ENCODE results near the gene ECD. TPM values are rescaled to one million over a fixed set of nuclear protein-coding genes. Genes with fewer than 3 reads are reported as not detected.

Gene ECD
- polyA plus RNA-seq, 2 of the 4 experiments (the other 2 are of a cell fraction), result 26.5 to 53.6 TPM

DNA sequence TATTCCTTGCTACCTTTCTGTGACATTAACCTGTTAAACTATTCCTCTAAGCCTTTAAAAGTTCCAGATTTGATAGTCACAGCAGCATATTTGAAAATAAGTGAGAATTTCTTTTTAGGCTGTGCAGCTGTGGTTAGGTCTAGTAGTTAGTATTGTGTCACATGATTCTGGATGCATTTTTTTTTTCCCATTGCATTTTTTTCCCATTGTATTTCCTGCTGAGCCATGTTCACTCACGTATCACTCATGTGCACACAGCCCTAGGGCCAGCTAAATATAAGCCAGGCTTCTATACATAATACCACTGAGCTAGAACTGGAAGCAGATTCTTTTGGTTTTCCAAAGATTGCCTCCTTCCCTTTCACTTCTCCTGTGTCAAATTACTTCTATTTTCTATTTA, 41.9 kb upstream of the ECD start:
- H3K4me1 ChIP-seq, result peaks cover 7% of the 10 kb centered on the region; the same call in 2 of the 3 replicates
- FAIRE-seq, result no peak
- DNase-seq (ENCODE audit: low read depth in 1 of 2, low spot score in 1 of 2), result no peak
- no peak overlapping the region for H3K4me2 ChIP-seq
- H3K27ac ChIP-seq, result no peak overlapping the region
- POLR2A ChIA-PET, result no interaction called here
- H3K9me3 ChIP-seq, result peaks cover 8% of the 10 kb centered on the region; the same call in 1 of the 3 replicates
- WGBS (ENCODE audit: missing lambda C conversion rate), result 44% methylated on average over 1 of the region's 1 CpG
- CTCF ChIA-PET, result interaction anchor here (0.6 to 1.7 kb wide), 2 partner anchors 9 to 16 kb away, joined by 4 to 6 read pairs; no protein-coding TSS in a partner anchor
- no peak overlapping the region for H3K4me3 ChIP-seq
- no peak for ATAC-seq
- TF ChIP-seq KDM5A (IDR thresholded peaks at IDR 0.05) (no peak), POLR2AphosphoS2 (conservative IDR thresholded peaks at IDR 0.05; ENCODE audit: low read length) (no peak), NR3C1 (IDR thresholded peaks at IDR 0.05) (no peak), CEBPB (IDR thresholded peaks at IDR 0.05) (no peak), FOXS1 (CRISPR knock-in tag; IDR thresholded peaks at IDR 0.05) (no peak), HOXB13 (CRISPR knock-in tag; IDR thresholded peaks at IDR 0.05; ENCODE audit: low read depth) (no peak), NPAS2 (CRISPR knock-in tag; IDR thresholded peaks at IDR 0.05; ENCODE audit: borderline replicate concordance) (no peak), CBX8 (IDR thresholded peaks at IDR 0.05) (no peak), PHF8 (IDR thresholded peaks at IDR 0.05; ENCODE audit: borderline replicate concordance, low read depth) (no peak), RFX5 (IDR thresholded peaks at IDR 0.05) (no peak), ZNF302 (CRISPR knock-in tag; IDR thresholded peaks at IDR 0.05) (no peak), EP300 (IDR thresholded peaks at IDR 0.05) (no peak)
- TF ChIP-seq, protein P1, sequence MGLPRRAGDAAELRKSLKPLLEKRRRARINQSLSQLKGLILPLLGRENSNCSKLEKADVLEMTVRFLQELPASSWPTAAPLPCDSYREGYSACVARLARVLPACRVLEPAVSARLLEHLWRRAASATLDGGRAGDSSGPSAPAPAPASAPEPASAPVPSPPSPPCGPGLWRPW (IDR thresholded peaks at IDR 0.05), result no peak
- TF ChIP-seq, protein P2, sequence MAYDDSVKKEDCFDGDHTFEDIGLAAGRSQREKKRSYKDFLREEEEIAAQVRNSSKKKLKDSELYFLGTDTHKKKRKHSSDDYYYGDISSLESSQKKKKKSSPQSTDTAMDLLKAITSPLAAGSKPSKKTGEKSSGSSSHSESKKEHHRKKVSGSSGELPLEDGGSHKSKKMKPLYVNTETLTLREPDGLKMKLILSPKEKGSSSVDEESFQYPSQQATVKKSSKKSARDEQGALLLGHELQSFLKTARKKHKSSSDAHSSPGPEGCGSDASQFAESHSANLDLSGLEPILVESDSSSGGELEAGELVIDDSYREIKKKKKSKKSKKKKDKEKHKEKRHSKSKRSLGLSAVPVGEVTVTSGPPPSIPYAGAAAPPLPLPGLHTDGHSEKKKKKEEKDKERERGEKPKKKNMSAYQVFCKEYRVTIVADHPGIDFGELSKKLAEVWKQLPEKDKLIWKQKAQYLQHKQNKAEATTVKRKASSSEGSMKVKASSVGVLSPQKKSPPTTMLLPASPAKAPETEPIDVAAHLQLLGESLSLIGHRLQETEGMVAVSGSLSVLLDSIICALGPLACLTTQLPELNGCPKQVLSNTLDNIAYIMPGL (CRISPR knock-in tag; IDR thresholded peaks at IDR 0.05; ENCODE audit: borderline replicate concordance), result no peak
- TF ChIP-seq, protein P3, sequence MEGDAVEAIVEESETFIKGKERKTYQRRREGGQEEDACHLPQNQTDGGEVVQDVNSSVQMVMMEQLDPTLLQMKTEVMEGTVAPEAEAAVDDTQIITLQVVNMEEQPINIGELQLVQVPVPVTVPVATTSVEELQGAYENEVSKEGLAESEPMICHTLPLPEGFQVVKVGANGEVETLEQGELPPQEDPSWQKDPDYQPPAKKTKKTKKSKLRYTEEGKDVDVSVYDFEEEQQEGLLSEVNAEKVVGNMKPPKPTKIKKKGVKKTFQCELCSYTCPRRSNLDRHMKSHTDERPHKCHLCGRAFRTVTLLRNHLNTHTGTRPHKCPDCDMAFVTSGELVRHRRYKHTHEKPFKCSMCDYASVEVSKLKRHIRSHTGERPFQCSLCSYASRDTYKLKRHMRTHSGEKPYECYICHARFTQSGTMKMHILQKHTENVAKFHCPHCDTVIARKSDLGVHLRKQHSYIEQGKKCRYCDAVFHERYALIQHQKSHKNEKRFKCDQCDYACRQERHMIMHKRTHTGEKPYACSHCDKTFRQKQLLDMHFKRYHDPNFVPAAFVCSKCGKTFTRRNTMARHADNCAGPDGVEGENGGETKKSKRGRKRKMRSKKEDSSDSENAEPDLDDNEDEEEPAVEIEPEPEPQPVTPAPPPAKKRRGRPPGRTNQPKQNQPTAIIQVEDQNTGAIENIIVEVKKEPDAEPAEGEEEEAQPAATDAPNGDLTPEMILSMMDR (IDR thresholded peaks at IDR 0.05), result no peak

DNA sequence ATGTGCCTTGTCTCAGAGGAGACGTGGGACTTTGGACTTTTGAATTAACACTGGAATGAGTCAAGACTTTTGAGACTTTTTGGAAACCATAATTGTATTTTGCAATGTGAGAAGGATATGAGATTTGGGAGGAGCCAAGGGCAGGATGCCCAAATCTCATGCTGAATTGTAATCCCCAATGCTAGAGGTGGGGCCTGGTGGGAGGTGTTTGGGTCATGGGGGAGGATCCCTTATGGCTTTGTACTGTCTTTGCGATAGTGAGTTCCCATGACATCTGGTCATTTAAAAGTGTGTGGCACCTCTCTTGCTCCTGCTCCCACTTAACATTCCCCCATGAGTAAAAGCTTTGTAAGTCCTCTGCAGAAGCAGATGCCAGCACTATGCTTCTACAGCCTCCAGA, 40.1 kb upstream of the ECD start:
- FAIRE-seq (no peak), DNase-seq (ENCODE audit: low read depth in 1 of 2, low spot score in 1 of 2) (peak in 1 of 2 experiments; percentile 9), ATAC-seq (no peak)
- TF ChIP-seq HOXA7 (CRISPR knock-in tag; IDR thresholded peaks at IDR 0.05) (no peak), RCOR1 (IDR thresholded peaks at IDR 0.05; ENCODE audit: low read depth, low read length) (no peak)
- TF ChIP-seq, protein P4, sequence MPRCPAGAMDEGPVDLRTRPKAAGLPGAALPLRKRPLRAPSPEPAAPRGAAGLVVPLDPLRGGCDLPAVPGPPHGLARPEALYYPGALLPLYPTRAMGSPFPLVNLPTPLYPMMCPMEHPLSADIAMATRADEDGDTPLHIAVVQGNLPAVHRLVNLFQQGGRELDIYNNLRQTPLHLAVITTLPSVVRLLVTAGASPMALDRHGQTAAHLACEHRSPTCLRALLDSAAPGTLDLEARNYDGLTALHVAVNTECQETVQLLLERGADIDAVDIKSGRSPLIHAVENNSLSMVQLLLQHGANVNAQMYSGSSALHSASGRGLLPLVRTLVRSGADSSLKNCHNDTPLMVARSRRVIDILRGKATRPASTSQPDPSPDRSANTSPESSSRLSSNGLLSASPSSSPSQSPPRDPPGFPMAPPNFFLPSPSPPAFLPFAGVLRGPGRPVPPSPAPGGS (IDR thresholded peaks at IDR 0.05), result no peak
- TF ChIP-seq, protein P1 (IDR thresholded peaks at IDR 0.05), result no peak
- H3K4me2 ChIP-seq, result peak overlapping the region; percentile 10; the same call in 1 of the 3 replicates
- CTCF ChIA-PET, result interaction anchor here (1.0 to 1.7 kb wide), 3 partner anchors 9 to 39 kb away, joined by 3 to 6 read pairs (median 3); partner anchors contain the start of gene FAM149B1
- H3K4me3 ChIP-seq, result no peak overlapping the region
- no peak overlapping the region for H3K27ac ChIP-seq
- WGBS (ENCODE audit: missing lambda C conversion rate), result 83% methylated on average over 2 of the region's 2 CpGs
- H3K9me3 ChIP-seq, result peaks cover 8% of the 10 kb centered on the region; the same call in 1 of the 3 replicates
- H3K4me1 ChIP-seq, result peaks cover 7% of the 10 kb centered on the region; the same call in 2 of the 3 replicates
- POLR2A ChIA-PET, result no interaction called here
